ENCODE measurements around the gene GLIS1.

The GLIS1 gene

GRCh38 chr1:53461323-53462044 lies 277.5 kb downstream of the GLIS1 start:
- no peak for TF ChIP-seq CTCF (IDR thresholded peaks at IDR 0.05; ENCODE audit: low read depth, low read length)
- no peak overlapping the region for H3K4me3 ChIP-seq (ENCODE audit: low read depth, low read length)

GRCh38 chr1:53460666-53461322 lies 278.2 kb downstream of the GLIS1 start:
- H3K4me3 ChIP-seq (ENCODE audit: low read depth, low read length), result no peak overlapping the region

GRCh38 chr1:53460211-53460634 lies 278.7 kb downstream of the GLIS1 start:
- no peak overlapping the region for H3K4me3 ChIP-seq (ENCODE audit: low read depth, low read length)
- TF ChIP-seq CTCF (IDR thresholded peaks at IDR 0.05; ENCODE audit: low read depth, low read length), result no peak

More at GRCh38 chr1:53460666-53461322, 278.2 kb downstream of the GLIS1 start:
- TF ChIP-seq CTCF (IDR thresholded peaks at IDR 0.05; ENCODE audit: low read depth, low read length), result no peak

- no peak within 1 kb of the TSS for H3K4me3 ChIP-seq (ENCODE audit: low read depth, low read length)
- no peak for TF ChIP-seq CTCF (IDR thresholded peaks at IDR 0.05; ENCODE audit: low read depth, low read length)
Observed at GRCh38 chr1:53459321-53460175, 279.4 kb downstream of the GLIS1 start, which contains the start of gene DMRTB1. DMRTB1 (plus strand) TSS chr1:53459399; CDS start chr1:53459454, 55 bp downstream.

- no peak overlapping the region for H3K4me3 ChIP-seq (ENCODE audit: low read depth, low read length)
Observed at GRCh38 chr1:53458634-53459033, 280.3 kb downstream of the GLIS1 start.

More at GRCh38 chr1:53458634-53459033, 280.3 kb downstream of the GLIS1 start:
- no peak for TF ChIP-seq CTCF (IDR thresholded peaks at IDR 0.05; ENCODE audit: low read depth, low read length)

Data from WI38 (cell line).